ENCODE results near the gene LSM11.

Gene LSM11

DNA sequence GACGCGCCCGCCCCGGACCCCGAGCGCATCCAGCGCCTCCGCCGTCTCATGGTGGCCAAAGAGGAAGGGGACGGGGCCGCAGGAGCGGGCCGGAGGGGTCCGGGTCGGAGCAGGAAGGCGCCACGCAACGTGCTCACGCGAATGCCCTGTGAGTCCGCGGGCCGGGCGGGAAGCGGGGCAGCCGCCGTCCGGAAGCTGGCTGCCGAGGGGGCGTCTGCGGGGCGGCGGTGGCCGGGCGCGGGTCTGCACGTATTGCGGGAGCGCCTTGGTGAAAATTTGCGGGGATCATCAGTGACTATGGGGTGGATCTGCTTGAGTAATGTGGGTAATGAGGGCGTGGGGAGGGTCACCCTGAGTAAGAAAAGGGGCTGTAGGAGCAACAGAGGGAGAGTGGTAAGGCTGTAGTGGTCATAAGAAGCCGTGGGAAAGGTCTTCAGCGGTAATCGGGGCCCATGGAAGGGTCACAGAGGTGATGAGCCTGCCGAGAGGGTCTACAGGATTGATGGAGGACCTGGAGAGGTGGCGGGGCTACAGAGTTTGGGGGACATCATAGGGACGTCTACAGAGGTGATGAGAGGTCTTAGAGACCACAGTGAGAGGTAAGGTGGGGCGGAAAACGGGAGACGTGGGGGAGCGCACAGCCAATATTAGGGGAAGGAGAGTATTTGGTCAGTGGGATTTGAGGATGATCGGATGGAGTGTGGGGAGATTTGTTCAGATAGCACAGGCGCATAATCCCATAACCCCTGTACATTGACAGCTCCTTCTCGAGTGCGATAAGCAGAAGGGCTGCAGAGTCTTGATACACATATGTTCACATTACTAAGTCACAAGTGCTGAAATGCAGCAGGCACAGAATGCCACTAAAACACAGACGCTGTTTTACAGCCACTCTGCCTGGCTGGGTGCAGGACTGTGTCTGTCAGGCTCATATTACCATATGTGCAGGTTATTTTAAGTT, 819 bp downstream of the LSM11 start:
- H3K9ac ChIP-seq (ENCODE audit: low read depth, low read length, poor library complexity, severe bottlenecking) = peak overlapping the region; percentile 75
- no peaks in the 10 kb centered on the region for H3K9me2 ChIP-seq (replicated peaks; ENCODE audit: low read depth, low read length)
- H3F3A ChIP-seq (ENCODE audit: low read depth) = no peaks in the 10 kb centered on the region
- peak overlapping the region; percentile 80; the same call in 1 of the 2 replicates for H2AFZ ChIP-seq (ENCODE audit: low read length)
- peak overlapping the region; percentile 94 for H3K4me2 ChIP-seq (ENCODE audit: low read depth, low read length, poor library complexity, severe bottlenecking)
- H3K9me3 ChIP-seq (ENCODE audit: insufficient read depth, low read depth, low read length) = no peaks in the 10 kb centered on the region
- no peaks in the 10 kb centered on the region for H4K20me1 ChIP-seq (ENCODE audit: insufficient read depth, low read length, poor library complexity, severe bottlenecking)
- TF ChIP-seq, protein P1, sequence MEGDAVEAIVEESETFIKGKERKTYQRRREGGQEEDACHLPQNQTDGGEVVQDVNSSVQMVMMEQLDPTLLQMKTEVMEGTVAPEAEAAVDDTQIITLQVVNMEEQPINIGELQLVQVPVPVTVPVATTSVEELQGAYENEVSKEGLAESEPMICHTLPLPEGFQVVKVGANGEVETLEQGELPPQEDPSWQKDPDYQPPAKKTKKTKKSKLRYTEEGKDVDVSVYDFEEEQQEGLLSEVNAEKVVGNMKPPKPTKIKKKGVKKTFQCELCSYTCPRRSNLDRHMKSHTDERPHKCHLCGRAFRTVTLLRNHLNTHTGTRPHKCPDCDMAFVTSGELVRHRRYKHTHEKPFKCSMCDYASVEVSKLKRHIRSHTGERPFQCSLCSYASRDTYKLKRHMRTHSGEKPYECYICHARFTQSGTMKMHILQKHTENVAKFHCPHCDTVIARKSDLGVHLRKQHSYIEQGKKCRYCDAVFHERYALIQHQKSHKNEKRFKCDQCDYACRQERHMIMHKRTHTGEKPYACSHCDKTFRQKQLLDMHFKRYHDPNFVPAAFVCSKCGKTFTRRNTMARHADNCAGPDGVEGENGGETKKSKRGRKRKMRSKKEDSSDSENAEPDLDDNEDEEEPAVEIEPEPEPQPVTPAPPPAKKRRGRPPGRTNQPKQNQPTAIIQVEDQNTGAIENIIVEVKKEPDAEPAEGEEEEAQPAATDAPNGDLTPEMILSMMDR (conservative IDR thresholded peaks at IDR 0.05; ENCODE audit: low read length) = no peak
- TF ChIP-seq EZH2phosphoT487 (IDR thresholded peaks at IDR 0.05; ENCODE audit: borderline replicate concordance) = no peak
- H3K27me3 ChIP-seq (ENCODE audit: insufficient read depth, low read length, poor library complexity, severe bottlenecking) = no peaks in the 10 kb centered on the region
- peaks cover 12% of the 10 kb centered on the region; the same call in 1 of the 2 replicates for H3K79me2 ChIP-seq (ENCODE audit: insufficient read depth, low read length)
- peak overlapping the region; percentile 78 for H3K4me3 ChIP-seq (ENCODE audit: low read length, poor library complexity, severe bottlenecking)
- H3K4me1 ChIP-seq (ENCODE audit: insufficient read depth, low read length, poor library complexity, severe bottlenecking) = peaks cover 20% of the 10 kb centered on the region
- H3K36me3 ChIP-seq (ENCODE audit: insufficient read depth, low read length) = no peaks in the 10 kb centered on the region

DNA sequence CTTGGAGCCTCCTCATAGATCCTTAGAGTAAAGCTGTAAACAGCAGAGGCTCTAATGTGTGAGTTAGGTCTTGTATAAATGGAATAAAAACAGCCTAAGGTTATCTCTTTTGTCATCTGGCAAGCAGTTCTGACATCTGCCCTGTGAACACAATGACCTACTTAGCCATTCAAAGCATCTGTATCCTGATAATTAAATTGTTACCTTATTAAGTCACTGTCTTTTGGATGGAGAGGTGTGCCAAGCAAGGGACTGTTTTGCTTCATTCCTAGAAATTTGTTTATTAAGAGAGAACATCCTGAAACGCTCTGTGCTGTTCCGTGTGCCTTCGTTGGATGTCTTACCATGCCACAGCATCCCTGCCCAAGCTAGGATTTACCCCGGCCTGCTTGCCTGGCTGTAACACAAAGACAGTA, 1.5 kb downstream of the LSM11 start:
- Histone ChIP-seq H3K9me2 (replicated peaks; ENCODE audit: low read depth, low read length) (no peaks in the 10 kb centered on the region), H3K4me1 (ENCODE audit: insufficient read depth, low read length, poor library complexity, severe bottlenecking) (peaks cover 20% of the 10 kb centered on the region), H2AFZ (ENCODE audit: low read length) (no peak overlapping the region), H3K9ac (ENCODE audit: low read depth, low read length, poor library complexity, severe bottlenecking) (peak overlapping the region; percentile 75), H3K79me2 (ENCODE audit: insufficient read depth, low read length) (peaks cover 12% of the 10 kb centered on the region; the same call in 1 of the 2 replicates), H3K27me3 (ENCODE audit: insufficient read depth, low read length, poor library complexity, severe bottlenecking) (no peaks in the 10 kb centered on the region), H3K36me3 (ENCODE audit: insufficient read depth, low read length) (no peaks in the 10 kb centered on the region), H3K4me3 (ENCODE audit: low read length, poor library complexity, severe bottlenecking) (peak overlapping the region; percentile 78), H3K4me2 (ENCODE audit: low read depth, low read length, poor library complexity, severe bottlenecking) (peak overlapping the region; percentile 94), H4K20me1 (ENCODE audit: insufficient read depth, low read length, poor library complexity, severe bottlenecking) (no peaks in the 10 kb centered on the region), H3K9me3 (ENCODE audit: insufficient read depth, low read depth, low read length) (no peaks in the 10 kb centered on the region), H3F3A (ENCODE audit: low read depth) (no peaks in the 10 kb centered on the region)
- no peak for TF ChIP-seq EZH2phosphoT487 (IDR thresholded peaks at IDR 0.05; ENCODE audit: borderline replicate concordance)

DNA sequence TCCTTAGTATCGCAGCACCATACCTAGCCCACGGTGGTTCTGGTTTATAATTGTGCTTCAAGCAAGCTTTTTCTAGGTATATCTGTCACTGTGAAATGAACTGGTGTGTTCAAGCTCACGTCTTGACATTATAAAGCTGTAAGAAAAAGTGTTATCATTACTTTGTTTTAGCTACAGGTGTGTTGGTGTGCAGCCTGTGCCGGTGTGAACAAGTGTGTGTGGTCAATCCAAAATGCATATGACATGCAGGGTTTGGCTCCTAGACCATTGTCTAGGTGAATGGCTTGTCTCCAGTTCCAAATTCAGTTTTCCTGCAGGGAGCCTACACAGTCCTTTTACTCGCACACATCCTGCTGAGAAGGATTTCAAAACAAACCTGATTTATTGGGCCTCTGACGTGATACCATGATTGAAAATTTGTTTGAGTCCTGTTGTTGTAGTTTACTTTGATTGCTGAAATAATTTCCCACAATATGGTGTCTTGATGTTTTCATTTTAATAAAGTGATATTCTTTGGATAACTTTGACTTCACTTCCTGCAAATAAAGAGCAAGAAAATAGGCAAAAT, 3.7 kb downstream of the LSM11 start:
- no peaks in the 10 kb centered on the region for H3K36me3 ChIP-seq (ENCODE audit: insufficient read depth, low read length)
- no peaks in the 10 kb centered on the region for H3K9me2 ChIP-seq (replicated peaks; ENCODE audit: low read depth, low read length)
- no peaks in the 10 kb centered on the region for H3K27me3 ChIP-seq (ENCODE audit: insufficient read depth, low read length, poor library complexity, severe bottlenecking)
- no peak overlapping the region for H3K4me3 ChIP-seq (ENCODE audit: low read length, poor library complexity, severe bottlenecking)
- H2AFZ ChIP-seq (ENCODE audit: low read length) = no peak overlapping the region
- no peak overlapping the region for H3K4me2 ChIP-seq (ENCODE audit: low read depth, low read length, poor library complexity, severe bottlenecking)
- peaks cover 20% of the 10 kb centered on the region for H3K4me1 ChIP-seq (ENCODE audit: insufficient read depth, low read length, poor library complexity, severe bottlenecking)
- no peaks in the 10 kb centered on the region for H4K20me1 ChIP-seq (ENCODE audit: insufficient read depth, low read length, poor library complexity, severe bottlenecking)
- TF ChIP-seq EZH2phosphoT487 (IDR thresholded peaks at IDR 0.05; ENCODE audit: borderline replicate concordance) = no peak
- TF ChIP-seq, protein P1 (conservative IDR thresholded peaks at IDR 0.05; ENCODE audit: low read length) = no peak
- no peak overlapping the region for H3K9ac ChIP-seq (ENCODE audit: low read depth, low read length, poor library complexity, severe bottlenecking)
- H3K79me2 ChIP-seq (ENCODE audit: insufficient read depth, low read length) = peaks cover 12% of the 10 kb centered on the region; the same call in 1 of the 2 replicates
- no peaks in the 10 kb centered on the region for H3K9me3 ChIP-seq (ENCODE audit: insufficient read depth, low read depth, low read length)
- H3F3A ChIP-seq (ENCODE audit: low read depth) = no peaks in the 10 kb centered on the region

Measured in Loucy (cell line).